ENCODE data around the gene ATP2B2. TPM values are rescaled to one million over a fixed set of nuclear protein-coding genes. Genes with fewer than 3 reads are reported as not detected.

Gene ATP2B2
- total RNA-seq, 1 experiment from 2014 or later = not detected

DNA sequence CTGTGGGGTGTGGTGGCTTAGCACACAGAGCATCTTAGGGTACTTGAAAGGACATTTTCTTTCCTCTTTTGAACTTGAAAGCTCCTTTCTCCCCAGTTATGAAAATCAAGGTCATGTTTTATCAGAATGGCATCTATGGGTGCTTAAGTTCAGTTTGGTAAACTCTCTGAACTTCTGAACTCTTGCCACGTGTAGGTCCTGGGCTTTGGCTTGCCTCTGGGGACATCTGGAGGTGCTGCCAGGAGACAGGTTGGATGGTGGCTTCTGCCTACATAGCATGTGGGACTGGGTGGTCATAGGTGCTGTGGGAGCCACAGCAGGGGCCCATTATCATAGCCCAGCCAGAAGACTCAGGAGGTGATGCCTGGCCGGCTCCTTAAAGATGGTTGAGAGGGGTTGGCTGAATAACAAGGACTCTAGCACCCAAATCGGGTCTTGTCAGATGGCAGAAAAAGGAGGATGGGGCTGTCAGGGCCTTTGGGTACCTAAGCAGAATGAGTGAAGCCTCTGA lies 228.2 kb downstream of the ATP2B2 start:
- Histone ChIP-seq H3K36me3 (ENCODE audit: control insufficient read depth in 1 of 2, insufficient read depth in 2 of 2, low read length in 2 of 2) (peaks cover 7 to 35% of the 10 kb centered on the region in 2 experiments; a peak in 3 of 4 replicates), H3K4me3 (replicated peaks in 1 of 2; ENCODE audit: low read depth in 1 of 2, low read length in 2 of 2) (no peak overlapping the region), H2AFZ (ENCODE audit: low read depth, low read length, poor library complexity, severe bottlenecking) (no peak overlapping the region), H3K27me3 (ENCODE audit: insufficient read depth, low read length) (no peaks in the 10 kb centered on the region), H3K9ac (ENCODE audit: low read length) (no peak overlapping the region), H3K9me3 (ENCODE audit: control insufficient read depth in 1 of 2, insufficient read depth in 1 of 2, low read depth in 1 of 2, low read length in 2 of 2) (no peaks in the 10 kb centered on the region), H3K27ac (ENCODE audit: low read depth, low read length) (no peak overlapping the region), H3K79me2 (ENCODE audit: insufficient read depth, low read length) (peaks cover 53% of the 10 kb centered on the region), H3K4me1 (ENCODE audit: control insufficient read depth in 1 of 2, insufficient read depth in 2 of 2, low read length in 2 of 2) (no peaks in the 10 kb centered on the region), H4K20me1 (ENCODE audit: insufficient read depth) (0 out of 2 replicates have a peak, but pooled peaks cover 4% of the 10 kb centered on the region), H3K9me2 (ENCODE audit: insufficient read depth) (no peaks in the 10 kb centered on the region), H3K4me2 (ENCODE audit: low read length) (no peak overlapping the region)
- TF ChIP-seq POLR2A (IDR thresholded peaks at IDR 0.05; ENCODE audit: borderline replicate concordance, extremely low read depth, insufficient read depth, insufficient read length) (no peak), POLR2AphosphoS5 (IDR thresholded peaks at IDR 0.05; ENCODE audit: low read depth, low read length) (no peak), ZNF274 (IDR thresholded peaks at IDR 0.05; ENCODE audit: low read depth, low read length) (no peak), FOSL1 (IDR thresholded peaks at IDR 0.05; ENCODE audit: low read depth) (no peak)
- ChIA-PET POLR2A (no interaction called here), CTCF (no interaction called here), RAD21 (ENCODE audit: low non-redundant PET in 1 of 2, low total read pairs in 2 of 2, uncharacterized antibody in 2 of 2, unreplicated experiment in 2 of 2) (no interaction called here)
- no peak for ATAC-seq
- BruUV-seq (replicated peaks) = no TSS peak
- intact Hi-C loops (cut with micrococcal nuclease) = no loop called here
- no peak for DNase-seq (ENCODE audit: low read depth, low spot score)

- no peak overlapping the region for H3K27ac ChIP-seq (ENCODE audit: low read depth, low read length)
- no peak for ATAC-seq
- H3K9me3 ChIP-seq (ENCODE audit: control insufficient read depth in 1 of 2, insufficient read depth in 1 of 2, low read depth in 1 of 2, low read length in 2 of 2) = no peaks in the 10 kb centered on the region
- H4K20me1 ChIP-seq (ENCODE audit: insufficient read depth) = no peaks in the 10 kb centered on the region
- no peak overlapping the region for H3K4me3 ChIP-seq (replicated peaks in 1 of 2; ENCODE audit: low read depth in 1 of 2, low read length in 2 of 2)
- intact Hi-C loops (cut with micrococcal nuclease) = no loop called here
- no peak overlapping the region for H3K9ac ChIP-seq (ENCODE audit: low read length)
- no TSS peak for BruUV-seq (replicated peaks)
- no peak for DNase-seq (ENCODE audit: low read depth, low spot score)
- no peaks in the 10 kb centered on the region for H3K9me2 ChIP-seq (ENCODE audit: insufficient read depth)
- ChIA-PET CTCF (interaction anchor here (1.6 kb wide), 1 partner anchor 11 kb away, joined by 4 read pairs; no protein-coding TSS in a partner anchor), POLR2A (no interaction called here), RAD21 (ENCODE audit: low non-redundant PET in 1 of 2, low total read pairs in 2 of 2, uncharacterized antibody in 2 of 2, unreplicated experiment in 2 of 2) (no interaction called here)
- H3K4me1 ChIP-seq (ENCODE audit: control insufficient read depth in 1 of 2, insufficient read depth in 2 of 2, low read length in 2 of 2) = no peaks in the 10 kb centered on the region
- H3K79me2 ChIP-seq (ENCODE audit: insufficient read depth, low read length) = peaks cover 79% of the 10 kb centered on the region
- H2AFZ ChIP-seq (ENCODE audit: low read depth, low read length, poor library complexity, severe bottlenecking) = no peak overlapping the region
- H3K27me3 ChIP-seq (ENCODE audit: insufficient read depth, low read length) = no peaks in the 10 kb centered on the region
- peaks cover 13 to 36% of the 10 kb centered on the region in 2 experiments for H3K36me3 ChIP-seq (ENCODE audit: control insufficient read depth in 1 of 2, insufficient read depth in 2 of 2, low read length in 2 of 2)
- no peak overlapping the region for H3K4me2 ChIP-seq (ENCODE audit: low read length)
- TF ChIP-seq EZH2 (IDR thresholded peaks at IDR 0.05) (no peak), ELF1 (IDR thresholded peaks at IDR 0.05; ENCODE audit: borderline replicate concordance, low read depth) (no peak), TCF7L2 (IDR thresholded peaks at IDR 0.05; ENCODE audit: borderline replicate concordance, extremely low read depth, insufficient read depth, insufficient read length) (no peak), SIN3A (IDR thresholded peaks at IDR 0.05; ENCODE audit: low read depth) (no peak), RAD21 (IDR thresholded peaks at IDR 0.05; ENCODE audit: low read depth) (no peak), POLR2A (IDR thresholded peaks at IDR 0.05; ENCODE audit: borderline replicate concordance, extremely low read depth, insufficient read depth, insufficient read length) (no peak), POLR2AphosphoS5 (IDR thresholded peaks at IDR 0.05; ENCODE audit: low read depth, low read length) (no peak), FOSL1 (IDR thresholded peaks at IDR 0.05; ENCODE audit: low read depth) (no peak), CEBPB (IDR thresholded peaks at IDR 0.05; ENCODE audit: low read depth) (no peak)
- TF ChIP-seq, protein P1, sequence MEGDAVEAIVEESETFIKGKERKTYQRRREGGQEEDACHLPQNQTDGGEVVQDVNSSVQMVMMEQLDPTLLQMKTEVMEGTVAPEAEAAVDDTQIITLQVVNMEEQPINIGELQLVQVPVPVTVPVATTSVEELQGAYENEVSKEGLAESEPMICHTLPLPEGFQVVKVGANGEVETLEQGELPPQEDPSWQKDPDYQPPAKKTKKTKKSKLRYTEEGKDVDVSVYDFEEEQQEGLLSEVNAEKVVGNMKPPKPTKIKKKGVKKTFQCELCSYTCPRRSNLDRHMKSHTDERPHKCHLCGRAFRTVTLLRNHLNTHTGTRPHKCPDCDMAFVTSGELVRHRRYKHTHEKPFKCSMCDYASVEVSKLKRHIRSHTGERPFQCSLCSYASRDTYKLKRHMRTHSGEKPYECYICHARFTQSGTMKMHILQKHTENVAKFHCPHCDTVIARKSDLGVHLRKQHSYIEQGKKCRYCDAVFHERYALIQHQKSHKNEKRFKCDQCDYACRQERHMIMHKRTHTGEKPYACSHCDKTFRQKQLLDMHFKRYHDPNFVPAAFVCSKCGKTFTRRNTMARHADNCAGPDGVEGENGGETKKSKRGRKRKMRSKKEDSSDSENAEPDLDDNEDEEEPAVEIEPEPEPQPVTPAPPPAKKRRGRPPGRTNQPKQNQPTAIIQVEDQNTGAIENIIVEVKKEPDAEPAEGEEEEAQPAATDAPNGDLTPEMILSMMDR (IDR thresholded peaks at IDR 0.05 in 2 of 3, conservative IDR thresholded peaks at IDR 0.05 in 1 of 3; ENCODE audit: borderline replicate concordance in 1 of 3, insufficient read depth in 1 of 3, low read depth in 2 of 3, low read length in 2 of 3) = no peak
- TF ChIP-seq, protein P2, sequence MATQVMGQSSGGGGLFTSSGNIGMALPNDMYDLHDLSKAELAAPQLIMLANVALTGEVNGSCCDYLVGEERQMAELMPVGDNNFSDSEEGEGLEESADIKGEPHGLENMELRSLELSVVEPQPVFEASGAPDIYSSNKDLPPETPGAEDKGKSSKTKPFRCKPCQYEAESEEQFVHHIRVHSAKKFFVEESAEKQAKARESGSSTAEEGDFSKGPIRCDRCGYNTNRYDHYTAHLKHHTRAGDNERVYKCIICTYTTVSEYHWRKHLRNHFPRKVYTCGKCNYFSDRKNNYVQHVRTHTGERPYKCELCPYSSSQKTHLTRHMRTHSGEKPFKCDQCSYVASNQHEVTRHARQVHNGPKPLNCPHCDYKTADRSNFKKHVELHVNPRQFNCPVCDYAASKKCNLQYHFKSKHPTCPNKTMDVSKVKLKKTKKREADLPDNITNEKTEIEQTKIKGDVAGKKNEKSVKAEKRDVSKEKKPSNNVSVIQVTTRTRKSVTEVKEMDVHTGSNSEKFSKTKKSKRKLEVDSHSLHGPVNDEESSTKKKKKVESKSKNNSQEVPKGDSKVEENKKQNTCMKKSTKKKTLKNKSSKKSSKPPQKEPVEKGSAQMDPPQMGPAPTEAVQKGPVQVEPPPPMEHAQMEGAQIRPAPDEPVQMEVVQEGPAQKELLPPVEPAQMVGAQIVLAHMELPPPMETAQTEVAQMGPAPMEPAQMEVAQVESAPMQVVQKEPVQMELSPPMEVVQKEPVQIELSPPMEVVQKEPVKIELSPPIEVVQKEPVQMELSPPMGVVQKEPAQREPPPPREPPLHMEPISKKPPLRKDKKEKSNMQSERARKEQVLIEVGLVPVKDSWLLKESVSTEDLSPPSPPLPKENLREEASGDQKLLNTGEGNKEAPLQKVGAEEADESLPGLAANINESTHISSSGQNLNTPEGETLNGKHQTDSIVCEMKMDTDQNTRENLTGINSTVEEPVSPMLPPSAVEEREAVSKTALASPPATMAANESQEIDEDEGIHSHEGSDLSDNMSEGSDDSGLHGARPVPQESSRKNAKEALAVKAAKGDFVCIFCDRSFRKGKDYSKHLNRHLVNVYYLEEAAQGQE (IDR thresholded peaks at IDR 0.05; ENCODE audit: low read depth) = no peak
Observed at GRCh38 chr3:10274601-10275000, 230.8 kb downstream of the ATP2B2 start.

Measured in HCT116 (cell line).